Mucosa of rectum (tissue), 2 donors: ENCODE measurements around the gene HNRNPUL1.

Experiments used
- H3K27ac ChIP-seq, 2 donors: one replicate each; pipeline ENCODE4 v1.7.0; 2013; ENCODE audit warnings: inconsistent platforms in 2 of 2, low read depth in 2 of 2, low read length in 2 of 2
- H3K27me3 ChIP-seq, 2 donors: one replicate each; pipeline ENCODE4 v1.7.0; 2013; ENCODE audit warnings: low read length in 2 of 2; ENCODE audit not compliant: control insufficient read depth in 2 of 2, insufficient read depth in 2 of 2
- H3K36me3 ChIP-seq, 2 donors: one replicate each; pipeline ENCODE4 v1.7.0; 2013; ENCODE audit warnings: low read length in 2 of 2; ENCODE audit not compliant: control insufficient read depth in 2 of 2, insufficient read depth in 2 of 2
- H3K4me1 ChIP-seq, 2 donors: one replicate each; pipeline ENCODE4 v1.7.0; 2013; ENCODE audit warnings: low read length in 2 of 2, mild to moderate bottlenecking in 1 of 2; ENCODE audit not compliant: control insufficient read depth in 2 of 2, insufficient read depth in 2 of 2
- H3K4me3 ChIP-seq, 2 donors: one replicate each; pipeline ENCODE4 v1.7.0; 2013; ENCODE audit warnings: low read length in 2 of 2
- H3K9ac ChIP-seq, 2 donors: one replicate each; pipeline ENCODE4 v1.7.0; 2013; ENCODE audit warnings: low read length in 2 of 2, low read depth in 1 of 2, mild to moderate bottlenecking in 1 of 2
- H3K9me3 ChIP-seq, 2 donors: one replicate each; pipeline ENCODE4 v1.7.0; 2013; ENCODE audit warnings: low read length in 2 of 2; ENCODE audit not compliant: control insufficient read depth in 2 of 2
- donor health status: healthy.
- donor health status: Normal muscosa, but diverticular disease.

Gene HNRNPUL1

DNA sequence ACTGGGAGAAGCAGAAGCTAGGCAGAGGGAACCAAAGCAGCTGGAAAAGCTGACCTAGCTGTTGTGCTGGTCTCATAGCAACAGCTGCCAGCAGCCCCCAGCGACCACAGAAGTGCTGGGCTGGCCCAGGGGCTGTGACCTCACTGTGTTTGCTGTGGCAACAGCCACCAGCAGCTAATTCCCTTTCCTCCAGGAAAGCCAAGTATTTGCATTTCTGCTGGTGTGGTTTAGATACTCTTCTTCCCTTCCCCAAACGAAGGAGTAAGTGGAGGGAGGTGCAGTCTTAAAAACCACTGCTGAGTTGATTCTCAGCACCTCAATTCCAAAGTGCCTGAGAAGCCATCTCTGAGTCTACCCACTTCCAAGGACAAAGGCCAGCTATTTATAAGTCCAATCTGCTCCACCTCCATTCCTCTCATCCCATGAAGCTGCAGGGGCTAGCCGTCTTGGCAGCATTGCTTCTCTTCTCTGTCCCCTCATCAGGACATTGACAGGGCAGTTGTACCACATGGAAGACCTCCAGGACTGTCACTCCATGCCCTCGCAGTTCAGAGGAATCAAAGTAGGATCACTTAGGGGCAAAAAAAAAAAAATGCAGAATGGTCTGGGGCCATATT is 34.3 kb downstream of the HNRNPUL1 start:
- H3K4me1 ChIP-seq = peaks cover 32 to 37% of the 10 kb centered on the region in 2 donors
- no peaks in the 10 kb centered on the region for H3K9me3 ChIP-seq
- no peak overlapping the region for H3K4me3 ChIP-seq
- no peaks in the 10 kb centered on the region for H3K27me3 ChIP-seq
- peaks cover 68 to 91% of the 10 kb centered on the region in 2 donors for H3K36me3 ChIP-seq
- H3K27ac ChIP-seq = peak overlapping the region; percentile 82 to 85
- peak overlapping the region; percentile 43 to 52 for H3K9ac ChIP-seq

DNA sequence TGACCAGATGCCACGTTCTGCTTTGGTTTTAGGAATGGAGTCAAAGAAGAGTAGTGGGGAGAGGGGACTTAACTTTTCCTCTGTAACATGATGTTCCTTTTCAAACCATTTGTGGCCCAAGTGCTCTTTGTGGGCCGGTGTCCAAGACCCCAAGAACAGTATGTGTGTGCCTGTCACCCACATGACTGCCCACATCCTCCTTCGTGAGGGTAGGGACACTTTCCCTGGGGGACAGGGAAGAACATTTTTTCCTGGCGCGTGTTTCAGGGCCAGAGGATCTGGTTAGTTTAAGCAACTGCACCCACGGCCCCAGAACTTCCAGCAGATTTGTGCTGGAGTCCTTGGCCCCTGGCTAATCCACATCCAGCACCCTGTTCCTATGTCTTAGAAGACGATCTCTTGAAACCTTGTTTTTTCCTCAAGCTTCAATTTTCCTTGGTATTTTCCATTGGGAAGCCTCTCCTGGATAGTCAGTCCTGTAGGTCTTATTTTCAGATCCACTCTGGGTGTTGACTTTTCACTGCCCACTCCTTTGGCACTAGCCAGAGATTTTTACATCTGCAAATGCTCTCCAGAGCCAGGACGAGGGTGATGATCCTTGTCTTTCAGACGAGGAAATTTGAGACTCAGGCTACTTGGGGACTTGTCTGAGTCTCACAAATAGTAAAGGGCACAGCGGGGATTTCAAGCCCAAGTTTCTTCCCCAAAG is 35.0 kb downstream of the HNRNPUL1 start:
- Histone ChIP-seq H3K9me3 (no peaks in the 10 kb centered on the region), H3K4me3 (no peak overlapping the region), H3K9ac (peak overlapping the region in 1 of 2 donors; percentile 48), H3K27ac (peak overlapping the region; percentile 82 to 85), H3K27me3 (no peaks in the 10 kb centered on the region), H3K4me1 (peaks cover 32 to 37% of the 10 kb centered on the region in 2 donors), H3K36me3 (peaks cover 68 to 91% of the 10 kb centered on the region in 2 donors)

DNA sequence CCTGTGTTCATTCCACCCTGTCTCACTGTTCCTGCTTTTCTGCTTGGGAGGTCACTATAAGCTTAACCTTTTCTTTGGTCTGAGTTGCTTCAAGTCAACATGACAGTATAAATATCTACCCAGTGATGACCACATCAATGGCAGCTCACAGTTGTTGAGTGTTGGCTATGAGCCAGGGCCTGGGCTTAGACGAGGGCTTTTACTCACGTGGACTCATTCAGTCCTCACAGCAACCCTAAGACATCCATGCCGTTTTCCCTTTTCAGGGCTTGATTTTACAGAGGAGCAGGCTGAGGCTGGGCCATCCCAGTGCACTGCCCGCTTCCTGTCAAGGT is 35.5 kb downstream of the HNRNPUL1 start:
- no peak overlapping the region for H3K4me3 ChIP-seq
- H3K9me3 ChIP-seq = no peaks in the 10 kb centered on the region
- H3K27ac ChIP-seq = peak overlapping the region; percentile 82 to 85
- H3K9ac ChIP-seq = no peak overlapping the region
- no peaks in the 10 kb centered on the region for H3K27me3 ChIP-seq
- peaks cover 32 to 37% of the 10 kb centered on the region in 2 donors for H3K4me1 ChIP-seq
- peaks cover 68 to 91% of the 10 kb centered on the region in 2 donors for H3K36me3 ChIP-seq

DNA sequence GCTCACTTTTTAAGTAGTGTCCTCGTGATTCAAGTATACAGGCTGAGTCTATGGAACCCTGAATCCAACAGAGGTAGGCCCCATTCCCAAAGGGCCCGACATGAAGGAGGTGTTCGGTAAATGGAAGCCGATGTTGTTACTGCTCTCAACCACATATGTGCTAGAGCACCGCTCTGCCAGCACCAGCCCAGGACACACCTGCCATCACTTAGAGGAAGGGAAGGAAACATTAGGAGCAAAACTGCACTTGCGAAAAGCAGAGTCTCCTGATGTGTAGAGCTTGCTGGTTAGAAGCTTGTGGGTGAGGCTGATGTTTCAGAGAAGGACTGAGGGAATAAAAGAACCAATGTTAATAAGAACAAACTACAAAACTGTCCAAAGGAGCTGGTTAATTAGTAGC is 36.4 kb downstream of the HNRNPUL1 start:
- H3K36me3 ChIP-seq = peaks cover 67 to 91% of the 10 kb centered on the region in 2 donors
- no peaks in the 10 kb centered on the region for H3K9me3 ChIP-seq

DNA sequence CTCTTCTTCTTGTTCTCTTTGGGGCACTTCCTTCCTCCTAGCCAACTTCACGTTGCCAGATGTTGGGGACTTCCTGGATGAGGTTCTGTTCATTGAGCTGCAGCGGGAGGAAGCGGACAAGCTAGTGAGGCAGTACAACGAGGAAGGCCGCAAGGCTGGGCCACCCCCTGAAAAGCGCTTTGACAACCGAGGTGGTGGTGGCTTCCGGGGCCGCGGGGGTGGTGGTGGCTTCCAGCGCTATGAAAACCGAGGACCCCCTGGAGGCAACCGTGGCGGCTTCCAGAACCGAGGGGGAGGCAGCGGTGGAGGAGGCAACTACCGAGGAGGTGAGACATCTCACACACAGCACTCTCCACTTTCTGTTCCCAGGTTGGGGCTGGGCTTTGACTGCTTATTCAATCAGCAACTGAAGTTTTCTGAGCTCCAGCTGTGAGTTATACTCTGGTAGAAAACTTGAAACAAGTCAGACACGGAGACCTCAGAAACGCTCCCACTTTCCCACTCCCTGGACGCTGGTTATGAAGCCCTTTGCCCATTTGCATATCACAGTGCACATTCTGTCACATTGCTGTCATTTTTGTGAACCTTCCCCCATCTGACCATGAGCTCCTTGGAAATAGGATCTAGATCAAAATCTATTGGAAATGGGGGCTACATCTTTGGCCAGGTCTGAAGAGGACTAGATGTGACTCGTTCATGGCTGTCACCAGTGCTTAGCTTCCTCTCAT is 38.6 kb downstream of the HNRNPUL1 start:
- Histone ChIP-seq H3K4me3 (no peak overlapping the region), H3K36me3 (peaks cover 55 to 80% of the 10 kb centered on the region in 2 donors), H3K27me3 (no peaks in the 10 kb centered on the region), H3K9ac (no peak overlapping the region), H3K9me3 (no peaks in the 10 kb centered on the region), H3K27ac (peak overlapping the region in 1 of 2 donors; percentile 69), H3K4me1 (peaks cover 28 to 29% of the 10 kb centered on the region in 2 donors)

More for the DNA sequence above, 36.4 kb downstream of the HNRNPUL1 start:
- Histone ChIP-seq H3K9ac (no peak overlapping the region), H3K27me3 (no peaks in the 10 kb centered on the region), H3K4me1 (peaks cover 32 to 37% of the 10 kb centered on the region in 2 donors), H3K4me3 (no peak overlapping the region), H3K27ac (peak overlapping the region; percentile 82 to 85)

DNA sequence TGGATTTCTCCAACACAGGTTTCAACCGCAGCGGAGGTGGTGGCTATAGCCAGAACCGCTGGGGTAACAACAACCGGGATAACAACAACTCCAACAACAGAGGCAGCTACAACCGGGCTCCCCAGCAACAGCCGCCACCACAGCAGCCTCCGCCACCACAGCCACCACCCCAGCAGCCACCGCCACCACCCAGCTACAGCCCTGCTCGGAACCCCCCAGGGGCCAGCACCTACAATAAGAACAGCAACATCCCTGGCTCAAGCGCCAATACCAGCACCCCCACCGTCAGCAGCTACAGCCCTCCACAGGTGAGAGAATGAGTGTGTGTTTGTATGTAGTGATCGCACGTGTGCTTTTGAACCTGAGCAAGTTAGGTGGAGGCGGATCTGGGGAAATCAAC is 39.8 kb downstream of the HNRNPUL1 start:
- Histone ChIP-seq H3K27ac (no peak overlapping the region), H3K36me3 (peaks cover 47 to 74% of the 10 kb centered on the region in 2 donors), H3K9ac (no peak overlapping the region), H3K9me3 (no peaks in the 10 kb centered on the region), H3K27me3 (no peaks in the 10 kb centered on the region), H3K4me1 (peaks cover 27 to 28% of the 10 kb centered on the region in 2 donors), H3K4me3 (no peak overlapping the region)

DNA sequence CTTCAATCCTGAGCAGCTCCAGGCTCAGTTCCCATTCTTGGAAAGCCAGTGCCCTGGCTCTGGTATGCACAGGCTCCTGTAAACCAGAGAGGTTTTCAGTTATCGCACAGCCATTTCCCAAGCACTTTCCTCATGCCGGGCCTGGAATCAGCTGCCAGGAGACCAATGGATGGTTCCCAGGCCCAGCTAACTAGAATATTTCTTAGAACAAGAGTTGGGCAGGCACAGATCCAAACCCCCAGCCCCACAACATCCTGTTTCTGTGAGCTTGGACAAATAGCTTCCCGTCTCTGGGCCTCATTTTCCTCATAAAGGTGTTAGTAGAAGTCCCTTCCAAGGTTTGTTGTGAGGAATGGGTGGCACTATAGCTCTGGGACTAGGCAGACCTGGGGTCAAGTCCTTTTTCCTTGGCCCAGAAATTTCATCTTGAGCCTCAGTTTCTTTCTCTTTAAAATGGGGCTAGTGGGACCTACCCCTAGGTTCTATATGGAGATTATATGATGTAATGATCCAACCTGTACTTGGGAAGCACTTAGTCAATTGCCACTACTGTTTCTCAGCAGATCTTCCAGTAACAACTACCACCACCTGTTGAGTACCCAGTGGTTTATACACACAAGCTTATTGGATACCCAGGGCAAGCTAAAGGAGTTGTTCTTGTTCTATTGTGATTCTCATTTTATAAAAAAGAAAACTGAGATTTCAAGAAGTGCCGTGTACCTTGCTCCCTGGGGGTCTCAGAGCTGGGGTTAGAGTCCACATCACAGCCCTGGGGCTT is 40.7 kb downstream of the HNRNPUL1 start:
- Histone ChIP-seq H3K27ac (no peak overlapping the region), H3K4me3 (no peak overlapping the region), H3K36me3 (peaks cover 47 to 65% of the 10 kb centered on the region in 2 donors), H3K27me3 (no peaks in the 10 kb centered on the region), H3K4me1 (peaks cover 22 to 25% of the 10 kb centered on the region in 2 donors), H3K9me3 (no peaks in the 10 kb centered on the region), H3K9ac (no peak overlapping the region)

DNA sequence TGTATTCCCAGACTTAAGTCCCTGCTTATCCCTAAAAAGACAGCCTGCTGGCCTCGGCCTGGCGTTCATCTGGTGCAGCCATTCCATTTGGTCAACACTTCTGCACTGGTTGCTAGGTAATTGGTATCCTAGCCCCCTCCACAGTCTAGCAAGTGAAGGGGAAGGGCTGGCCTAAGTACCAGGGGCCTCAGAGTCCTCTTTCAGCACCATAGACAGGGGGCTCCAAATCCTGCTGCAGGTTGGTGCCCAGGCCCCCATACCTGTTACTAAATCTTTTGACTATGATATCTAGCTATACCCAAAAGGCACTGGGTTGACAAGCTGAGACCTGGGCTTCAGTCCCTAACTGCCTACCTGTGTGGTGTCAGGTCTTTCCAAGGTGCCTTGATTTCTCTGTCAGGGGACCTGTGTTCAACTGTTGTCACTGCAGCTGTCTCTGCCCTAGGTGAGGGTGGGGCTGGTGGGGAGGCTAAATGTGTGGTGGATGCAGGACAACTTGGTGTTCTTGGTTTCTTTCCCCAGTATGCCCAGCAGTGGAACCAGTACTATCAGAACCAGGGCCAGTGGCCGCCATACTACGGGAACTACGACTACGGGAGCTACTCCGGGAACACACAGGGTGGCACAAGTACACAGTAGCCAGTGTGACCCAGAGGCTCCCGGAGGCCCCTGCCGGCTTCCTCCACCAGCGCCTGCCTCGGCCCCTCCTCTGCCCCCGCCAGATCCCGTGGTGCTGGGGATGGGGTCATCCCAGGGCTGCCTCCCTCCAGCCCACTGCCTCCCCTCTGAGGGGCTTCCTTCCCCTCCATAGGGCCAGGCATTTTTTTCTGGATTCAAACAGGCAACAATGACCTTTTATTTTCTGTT is 42.0 kb downstream of the HNRNPUL1 start:
- Histone ChIP-seq H3K4me1 (peaks cover 27 to 30% of the 10 kb centered on the region in 2 donors), H3K36me3 (peaks cover 46 to 55% of the 10 kb centered on the region in 2 donors), H3K27me3 (no peaks in the 10 kb centered on the region), H3K9me3 (no peaks in the 10 kb centered on the region), H3K4me3 (no peak overlapping the region), H3K9ac (peak overlapping the region in 1 of 2 donors; percentile 23), H3K27ac (peak overlapping the region in 1 of 2 donors; percentile 46)
